Measurements from ENCODE around the gene WARS2.

DNA sequence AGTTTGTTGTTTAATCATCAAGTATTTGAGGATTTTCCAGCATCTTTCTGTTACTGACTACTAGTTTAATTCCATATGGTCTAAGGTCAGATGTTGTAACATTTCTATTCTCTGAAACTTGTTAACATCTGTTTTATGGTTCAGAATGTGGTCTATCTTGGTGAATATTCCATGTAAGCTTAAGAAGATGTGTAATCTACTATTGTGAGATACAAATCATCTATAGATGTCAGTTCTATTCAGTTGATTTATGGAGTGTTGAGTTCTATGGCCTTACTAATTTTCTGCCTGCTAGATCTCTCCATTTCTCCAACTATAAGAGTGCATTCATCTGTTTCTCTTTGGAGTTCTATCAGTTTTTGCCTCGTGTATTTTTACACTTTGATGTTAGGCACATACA lies 31.5 kb downstream of the WARS2 start:
- TF ChIP-seq POLR2A (IDR thresholded peaks at IDR 0.05; ENCODE audit: low read length) (no peak), GATA1 (IDR thresholded peaks at IDR 0.05; ENCODE audit: low read depth, low read length) (no peak)

Data from erythroblast (primary cell).